Stimulated activated CD4-positive, alpha-beta T cell treated with anti-CD3 and anti-CD28 coated beads, Interleukin-1b, Interleukin-23, amount 100 ng/mL, for 4 hours (primary cell): ENCODE results near the gene ABCC3.
A peak's percentile ranks its signal among the peaks of the same experiment; 100 is the strongest.

ENCODE experiments used
- DNase-seq, 2 donors: peaks; one replicate each; pipeline ENCODE4 v3.0.0-alpha.2; 2020; ENCODE audit warnings: low read depth in 2 of 2

Gene ABCC3

DNA sequence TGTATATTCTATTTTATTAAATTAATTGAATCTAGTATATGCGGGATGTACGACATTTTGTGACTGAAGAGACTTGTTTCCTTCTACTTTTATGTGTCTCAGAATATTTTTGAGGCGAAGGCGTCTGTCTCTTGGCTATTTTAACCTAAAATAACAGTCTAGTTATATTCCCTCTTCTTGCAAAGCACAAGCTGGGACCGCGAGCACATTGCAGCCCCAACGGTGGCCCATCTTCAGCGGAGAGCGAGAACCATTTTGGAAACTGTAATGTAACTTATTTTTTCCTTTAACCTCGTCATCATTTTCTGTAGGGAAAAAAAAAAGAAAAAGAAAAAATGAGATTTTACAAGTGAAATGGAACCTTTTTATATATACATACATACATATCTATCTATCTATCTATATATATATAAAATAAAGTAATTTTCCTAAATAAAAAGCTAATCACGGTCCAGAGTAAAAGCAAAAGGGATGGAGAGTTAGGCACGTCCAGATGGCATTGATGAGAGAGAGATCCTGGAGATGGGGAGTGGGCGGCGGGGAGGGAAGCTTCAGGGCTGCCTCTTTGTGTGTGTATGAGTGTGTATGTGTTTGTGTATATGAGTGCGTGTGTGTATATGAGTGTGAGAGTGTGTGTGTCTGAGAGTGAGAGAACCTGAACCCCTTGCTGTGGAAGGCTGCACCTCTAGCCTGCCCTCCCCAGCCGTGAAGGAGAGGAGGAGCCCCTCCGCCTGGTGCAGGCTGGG lies 7.5 kb upstream of the ABCC3 start:
- DNase-seq: no peak

- no peak for DNase-seq
Observed at GRCh38 chr17:50627782-50628601, 6.7 kb upstream of the ABCC3 start.

GRCh38 chr17:50629902-50630301 lies 4.8 kb upstream of the ABCC3 start:
- DNase-seq: no peak

GRCh38 chr17:50630524-50631194 lies 4.0 kb upstream of the ABCC3 start:
- peak; percentile 44 to 59 for DNase-seq

GRCh38 chr17:50631195-50631907 lies 3.3 kb upstream of the ABCC3 start:
- DNase-seq: no peak

DNA sequence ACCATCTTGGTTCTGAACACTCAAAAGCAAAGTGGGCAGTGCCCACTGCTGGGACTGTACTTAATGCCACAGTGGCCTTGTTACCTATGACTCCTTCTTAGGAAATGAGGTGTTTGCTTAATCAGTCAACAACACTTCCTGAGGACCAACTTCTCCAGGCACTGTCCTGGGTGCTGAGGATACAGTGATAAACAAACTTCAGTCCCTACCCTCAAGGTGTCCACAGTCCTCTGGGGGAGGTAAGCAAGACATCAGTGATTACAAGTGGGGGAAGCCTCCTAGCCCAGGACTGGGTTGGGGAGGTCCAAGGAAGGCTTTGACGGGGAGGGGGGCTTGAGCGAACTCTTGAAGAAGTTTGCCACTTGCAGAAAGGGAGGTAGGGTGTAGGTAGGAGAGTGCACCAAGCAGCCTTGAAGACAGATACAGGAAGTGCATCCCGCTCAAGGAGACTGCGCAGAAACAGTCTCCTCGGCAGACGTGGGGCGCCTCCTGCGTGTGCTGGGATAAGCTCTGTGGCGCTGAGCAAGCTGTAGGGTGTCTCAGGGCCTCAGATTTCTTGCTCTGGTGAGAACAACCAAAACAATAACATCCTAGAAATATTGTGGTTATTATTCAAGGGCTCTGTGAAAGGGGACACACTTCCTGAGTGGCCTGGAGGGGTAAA lies 2.6 kb upstream of the ABCC3 start:
- DNase-seq: no peak

GRCh38 chr17:50632637-50633036 lies 2.0 kb upstream of the ABCC3 start:
- no peak for DNase-seq

DNA sequence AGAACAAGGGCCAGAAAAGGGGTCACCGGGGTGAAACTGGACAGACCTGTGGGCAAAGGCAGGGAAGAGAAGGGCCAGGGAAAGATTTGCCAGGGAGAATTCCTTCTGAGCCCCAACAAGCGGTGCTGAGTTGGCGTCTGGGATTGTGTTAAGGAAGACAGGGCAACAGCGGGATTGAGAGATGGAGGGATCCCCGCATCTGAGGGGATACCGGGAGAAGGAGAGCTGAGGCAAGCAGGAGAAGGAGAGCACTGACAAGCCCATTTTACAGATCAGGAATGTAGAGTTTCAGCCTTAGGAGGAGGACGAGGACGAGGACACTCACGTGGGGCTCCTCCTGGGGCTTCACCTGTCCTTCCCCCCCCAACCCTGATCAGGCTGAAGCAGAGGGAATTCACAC lies 998 bp upstream of the ABCC3 start:
- DNase-seq: no peak

DNA sequence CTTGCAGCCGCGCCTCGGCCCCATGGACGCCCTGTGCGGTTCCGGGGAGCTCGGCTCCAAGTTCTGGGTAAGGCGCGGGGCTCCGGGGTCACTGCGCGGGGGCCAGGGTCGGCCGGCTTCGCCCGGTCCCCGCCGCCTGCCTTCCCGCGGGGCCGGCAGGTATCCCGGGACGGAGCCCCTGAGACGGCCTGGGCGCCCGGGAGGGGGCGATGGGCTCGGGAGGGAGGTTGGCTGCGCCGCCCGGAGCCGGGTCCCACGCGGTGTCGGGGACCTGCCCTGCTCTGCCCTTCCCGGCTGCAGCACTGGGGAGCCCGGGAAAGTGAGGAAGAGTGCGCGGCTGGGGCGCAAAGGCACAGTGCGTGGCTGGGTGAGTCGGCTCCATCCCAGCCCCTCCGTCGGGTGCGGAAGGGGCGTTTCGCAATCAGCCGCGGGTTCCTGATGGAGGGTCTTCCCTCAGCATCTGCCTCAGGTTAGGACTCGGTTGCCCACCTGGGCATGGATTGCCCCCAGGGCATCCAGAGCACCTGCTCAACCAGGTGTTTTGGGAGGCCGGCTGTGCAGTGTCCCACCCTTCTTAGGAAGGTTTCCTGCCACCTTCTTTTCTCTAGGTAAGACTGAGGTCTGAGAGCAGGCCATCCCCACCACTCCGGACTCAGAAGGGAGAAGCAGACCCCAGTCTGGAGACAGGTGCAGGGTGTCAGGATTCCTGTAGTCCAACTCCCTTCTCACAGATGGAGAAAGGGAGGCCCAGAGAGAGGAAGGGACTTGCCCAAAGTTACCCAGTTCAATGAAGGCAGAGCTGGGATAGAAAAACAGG lies 442 bp downstream of the ABCC3 start:
- DNase-seq: no peak

DNA sequence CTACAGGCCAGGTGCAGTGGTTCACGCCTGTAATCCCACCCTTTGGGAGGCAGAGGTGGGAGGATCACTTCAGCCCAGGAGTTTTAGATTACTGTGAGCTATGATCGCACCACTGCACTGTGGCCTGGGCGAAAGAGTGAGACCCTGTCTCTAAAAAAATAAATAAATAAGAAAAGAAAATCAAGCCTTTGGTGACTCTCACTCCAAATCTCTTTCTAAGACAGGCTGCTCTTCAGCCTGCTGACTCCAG lies 976 bp downstream of the ABCC3 start:
- no peak for DNase-seq

DNA sequence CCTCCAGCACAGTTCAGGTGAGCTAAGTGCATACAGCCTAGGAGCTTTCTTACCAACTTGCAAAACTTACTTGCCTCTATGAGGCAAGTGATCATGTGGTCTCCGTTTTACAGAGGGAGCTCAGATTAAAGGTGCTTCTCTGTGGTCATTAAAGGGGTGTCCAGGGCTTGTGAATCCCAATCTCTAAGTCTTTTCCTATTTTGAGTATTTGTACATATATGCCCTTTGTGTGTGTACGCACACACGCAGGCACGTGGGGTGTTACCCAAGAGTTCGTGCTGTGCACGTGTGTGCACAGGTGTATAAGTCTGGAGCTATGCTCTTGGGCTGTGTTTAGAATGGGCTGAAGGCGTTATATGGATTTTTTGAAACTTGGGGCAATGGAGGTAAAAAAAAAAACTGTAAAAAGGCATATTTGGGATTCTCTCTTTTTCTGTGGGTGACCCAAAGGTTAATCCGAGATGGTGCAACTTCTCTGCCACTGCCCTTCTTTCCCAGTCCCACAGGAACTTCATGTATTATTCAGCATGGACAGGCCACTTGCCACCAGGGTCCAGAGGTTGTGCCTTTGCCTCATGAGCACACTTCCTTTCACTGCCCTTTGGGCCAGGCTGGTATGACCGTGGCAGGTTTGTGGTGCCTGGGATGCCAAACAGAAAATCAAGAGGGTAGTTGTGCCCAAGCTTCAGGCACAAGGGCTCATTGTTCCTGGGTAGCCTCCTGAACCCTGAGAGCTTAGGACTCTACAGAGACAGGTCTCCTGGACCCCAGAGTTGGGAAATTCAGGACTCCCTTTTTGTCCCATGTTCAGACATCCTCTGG lies 1.5 kb downstream of the ABCC3 start:
- no peak for DNase-seq

- DNase-seq: no peak
Observed at GRCh38 chr17:50636804-50637195, 2.1 kb downstream of the ABCC3 start.

DNA sequence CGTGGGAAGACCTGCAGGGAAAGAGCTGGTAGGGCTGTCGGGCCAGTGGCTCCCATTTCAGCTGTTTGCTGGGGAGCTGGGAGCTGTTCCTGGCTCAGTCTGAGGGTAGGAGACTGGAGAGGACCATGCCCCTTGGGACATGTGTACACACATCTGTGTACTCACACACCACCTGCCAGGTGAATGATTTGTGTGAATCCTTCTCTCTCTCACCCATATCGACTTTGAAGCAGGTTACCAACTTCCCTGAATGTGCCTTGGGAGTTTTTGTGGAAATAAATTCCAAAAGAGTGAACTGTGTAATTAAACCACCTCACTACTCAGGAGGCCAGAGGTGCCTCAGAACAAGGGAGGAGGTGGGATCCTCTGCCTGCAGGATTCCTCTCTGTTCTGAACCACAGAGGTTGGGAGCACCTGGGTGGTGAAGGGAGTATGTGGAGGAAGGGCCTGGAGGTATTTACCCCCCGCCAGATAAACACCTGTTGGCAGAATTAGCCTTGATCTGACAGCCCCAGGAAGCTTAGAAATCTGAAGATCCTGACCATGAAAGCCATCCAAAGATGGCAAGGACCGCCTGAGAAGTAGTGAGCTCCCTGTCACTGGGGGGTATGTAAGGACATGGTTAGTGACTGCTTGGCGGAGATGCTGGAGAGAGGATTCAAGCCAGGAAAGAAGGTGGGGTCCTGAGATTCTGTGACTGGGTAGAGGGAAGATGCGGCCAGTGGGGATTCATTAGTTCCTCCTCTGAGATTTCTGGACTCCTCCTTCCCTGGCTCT lies 3.3 kb downstream of the ABCC3 start:
- DNase-seq: no peak

- DNase-seq: no peak
Observed at GRCh38 chr17:50638606-50638965, 3.9 kb downstream of the ABCC3 start.

DNA sequence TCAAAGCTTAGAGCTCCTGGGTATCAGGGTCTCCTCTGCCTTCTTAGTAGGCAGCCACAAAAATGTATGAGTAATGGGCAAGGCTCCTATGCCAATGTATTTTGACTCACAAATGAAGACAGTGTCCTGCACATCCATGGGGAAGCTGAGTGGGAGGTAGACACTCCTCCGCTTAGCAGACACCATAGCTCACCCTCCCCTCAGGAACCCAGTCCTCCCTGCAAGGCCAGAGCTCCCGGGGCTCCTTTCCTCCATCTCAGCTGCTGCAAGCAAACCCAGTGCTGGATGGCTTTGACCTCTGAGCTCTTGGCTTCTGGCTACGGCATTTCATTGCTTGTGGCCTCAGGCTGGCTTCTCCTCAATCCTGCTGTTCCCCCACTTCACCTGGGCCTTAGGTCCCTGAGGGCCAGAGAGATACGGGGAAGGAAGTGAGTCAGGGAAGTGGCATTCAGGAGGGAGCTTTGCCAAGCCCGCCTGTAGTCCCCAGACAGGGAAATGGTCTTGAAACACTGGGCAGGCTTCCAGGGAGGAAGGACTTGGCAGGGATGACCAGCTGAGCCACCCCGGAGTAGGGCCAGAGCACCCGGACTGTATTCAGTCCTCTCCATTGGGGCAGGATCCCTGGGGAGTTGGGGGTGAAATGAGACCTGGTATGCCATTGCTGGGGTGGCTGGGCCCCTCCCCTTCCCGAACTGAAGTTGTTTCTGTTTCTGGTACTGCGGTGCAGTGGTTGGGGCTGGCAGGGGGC lies 4.5 kb downstream of the ABCC3 start:
- DNase-seq: no peak

- no peak for DNase-seq
Observed at GRCh38 chr17:50640686-50641351, 6.1 kb downstream of the ABCC3 start.

- no peak for DNase-seq
Observed at GRCh38 chr17:50641357-50641756, 6.7 kb downstream of the ABCC3 start.

DNA sequence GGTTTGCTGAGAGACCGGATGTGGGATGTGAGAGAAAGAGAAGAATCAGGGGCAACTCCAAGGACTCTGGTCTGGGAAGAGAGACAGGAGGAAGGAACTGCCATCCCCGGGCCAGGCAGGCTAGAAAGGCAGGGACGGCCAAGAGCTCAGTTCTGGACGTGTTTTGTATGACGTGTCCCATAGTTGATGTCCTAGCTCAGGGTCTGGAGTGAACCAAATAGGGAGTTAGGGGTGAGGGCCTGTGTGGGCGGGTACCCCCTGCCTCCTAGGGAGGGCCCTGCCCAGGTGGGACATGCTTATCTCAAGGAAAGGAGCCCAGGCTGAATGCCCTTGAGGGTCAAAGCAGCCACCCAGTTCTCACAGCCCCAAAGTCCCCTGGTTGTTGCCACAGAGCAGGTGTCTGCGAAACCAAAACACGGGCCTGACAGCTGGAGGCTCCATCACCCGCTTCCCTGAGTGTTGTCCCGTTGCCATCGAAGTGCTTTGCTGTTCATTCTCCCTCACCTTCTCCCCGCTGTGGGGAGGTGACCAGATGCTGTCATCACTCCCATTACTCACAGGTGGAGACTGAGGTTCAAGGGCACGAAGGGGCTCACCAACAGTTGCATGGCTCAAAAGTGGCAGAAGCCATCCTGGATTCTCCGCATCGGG lies 7.5 kb downstream of the ABCC3 start:
- no peak for DNase-seq
